SK-N-SH (cell line): ENCODE measurements around the gene AAGAB.

ENCODE experiments used
- POLR2AphosphoS5 ChIP-seq: IDR thresholded peaks from 2 replicates; pipeline ENCODE4 v1.6.1; 2012; ENCODE audit warnings: low read depth, low read length
- REST ChIP-seq: IDR thresholded peaks from 2 replicates; pipeline ENCODE4 v1.6.1; 2012; ENCODE audit warnings: mild to moderate bottlenecking, low read depth, low read length, moderate library complexity

DNA sequence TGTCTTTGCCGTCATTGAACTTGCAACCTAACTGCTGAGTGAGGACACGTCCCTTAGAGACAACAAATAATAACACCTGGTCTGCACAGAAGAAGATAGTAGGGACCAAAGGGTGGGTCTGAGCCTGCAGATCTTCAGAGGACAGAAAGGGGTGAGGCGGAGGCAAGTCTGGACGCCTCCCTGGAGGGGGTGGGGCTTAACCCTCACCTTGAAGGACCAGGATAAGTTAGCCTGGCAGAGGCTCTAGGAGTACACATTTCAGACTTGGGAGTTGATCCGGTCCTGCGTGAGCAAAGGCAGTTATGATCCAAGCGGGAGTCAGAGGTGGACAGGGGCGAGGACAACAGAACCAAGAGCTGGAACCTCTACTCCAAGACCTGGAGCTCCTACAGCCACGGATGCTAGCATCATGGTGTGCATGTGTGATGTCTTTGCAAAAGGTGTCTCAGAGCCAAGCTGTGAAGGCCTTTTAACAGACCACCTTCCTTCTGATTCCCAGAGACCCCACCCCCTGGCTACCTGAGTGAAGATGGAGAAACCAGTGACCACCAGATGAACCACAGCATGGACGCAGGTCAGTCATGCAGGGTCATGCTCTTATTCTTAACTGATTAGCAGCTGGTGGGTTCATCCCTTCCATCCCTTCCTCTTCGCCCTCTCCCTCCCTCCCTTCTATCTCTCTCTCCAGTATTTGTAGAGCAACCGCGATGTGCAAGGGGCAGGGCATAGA, 88.0 kb downstream of the AAGAB start:
- no peak for TF ChIP-seq REST
- no peak for TF ChIP-seq POLR2AphosphoS5
